HepG2 (cell line): ENCODE results near the gene SESN1. TPM values are rescaled to one million over a fixed set of nuclear protein-coding genes. Genes with fewer than 3 reads are reported as not detected.

Experiments used
- ATAC-seq: fragments of 200-7000 bp; cut with Tn5 transposase; 3 replicates; pipeline ENCODE4 v1.9.1; 2020; ENCODE audit warnings: mild to moderate bottlenecking, moderate library complexity
- BruUV-seq: library from RNA; stranded (reverse); fragments of 400-500 nt; replicated peaks from 2 replicates; lab custom pipeline; 2021; lab: Mats Ljungman, UMichigan
- CTCF ChIA-PET: fragments of 300-600 bp; formaldehyde crosslinking; extraction: SDS; loops from one replicate; lab custom pipeline; 2021; ENCODE audit warnings: low total read pairs, inconsistent platforms, low intra/inter-chr PET ratio; lab: Yijun Ruan, JAX
- POLR2A ChIA-PET: fragments of 350-600 bp; sonication (Branson Sonifier 250); formaldehyde crosslinking; loops from one replicate; lab custom pipeline; 2020; ENCODE audit warnings: antibody characterized with exemption, inconsistent platforms; lab: Yijun Ruan, JAX
- DNase-seq: peaks from one replicate; pipeline ENCODE4 v3.0.0-alpha.2; 2015; ENCODE audit warnings: low spot score
- FAIRE-seq: peaks from 3 replicates; lab custom pipeline; 2011; peaks lifted over from hg19 to GRCh38; lab: Jason Lieb, UNC
- H2AFZ ChIP-seq: one replicate; pipeline ENCODE4 v1.6.1; 2011; ENCODE audit warnings: low read length, inconsistent platforms
- H3K27ac ChIP-seq: fragments of 300-600 bp; 3 replicates; pipeline ENCODE4 v1.8.0; 2011; ENCODE audit warnings: mixed run types, mild to moderate bottlenecking, mixed read lengths, low read length, inconsistent platforms; ENCODE audit not compliant: insufficient read depth; ENCODE audit errors: extremely low read length
- H3K27me3 ChIP-seq, 2 experiments: fragments of 200-600 bp in 1 of 2; 2 replicates in 1 of 2; 3 replicates in 1 of 2; pipeline versions ENCODE4 v1.6.0 to v1.8.0; 2011; ENCODE audit warnings: low read length in 2 of 2, mild to moderate bottlenecking in 2 of 2, moderate library complexity in 2 of 2, inconsistent platforms in 1 of 2; ENCODE audit not compliant: insufficient read depth in 2 of 2, control insufficient read depth in 1 of 2
- H3K36me3 ChIP-seq, 2 experiments: fragments of 200-600 bp in 1 of 2; replicated peaks in 1 of 2; 2 replicates in 1 of 2; 3 replicates in 1 of 2; pipeline versions ENCODE4 v1.5.1 to v1.8.0; 2011; ENCODE audit warnings: low read length in 2 of 2, inconsistent platforms in 1 of 2; ENCODE audit not compliant: insufficient read depth in 2 of 2, control insufficient read depth in 1 of 2
- H3K4me1 ChIP-seq: 2 replicates; pipeline ENCODE4 v1.5.1; 2012; ENCODE audit warnings: low read length, inconsistent platforms; ENCODE audit not compliant: insufficient read depth
- H3K4me2 ChIP-seq: 2 replicates; pipeline ENCODE4 v1.6.0; 2011; ENCODE audit warnings: low read depth, low read length, inconsistent platforms
- H3K4me3 ChIP-seq, 3 experiments: fragments of 200-600 bp in 1 of 3; sonication (generic), shearing (Covaris generic) in 1 of 3; replicated peaks in 1 of 3; 2 replicates each; pipeline ENCODE4 v1.5.1; 2011 to 2016; ENCODE audit warnings: low read length in 3 of 3, inconsistent platforms in 2 of 3, low read depth in 2 of 3, mild to moderate bottlenecking in 2 of 3, control low read depth in 1 of 3, mixed read lengths in 1 of 3; ENCODE audit not compliant: insufficient read depth in 1 of 3
- H3K79me2 ChIP-seq: one replicate; pipeline ENCODE4 v1.6.1; 2011; ENCODE audit warnings: low read length, inconsistent platforms; ENCODE audit not compliant: insufficient read depth
- H3K9ac ChIP-seq: 2 replicates; pipeline ENCODE4 v1.6.0; 2011; ENCODE audit warnings: mild to moderate bottlenecking, low read depth, low read length, inconsistent platforms; ENCODE audit not compliant: insufficient read depth
- H3K9me3 ChIP-seq: 2 replicates; pipeline ENCODE4 v1.5.1; 2012; ENCODE audit warnings: mild to moderate bottlenecking, low read length
- H4K20me1 ChIP-seq: 2 replicates; pipeline ENCODE4 v1.6.0; 2011; ENCODE audit warnings: inconsistent platforms, mild to moderate bottlenecking, low read length, moderate library complexity; ENCODE audit not compliant: insufficient read depth
- CEBPG ChIP-seq: IDR thresholded peaks from 2 replicates; pipeline ENCODE4 v1.6.1; 2016
- MZF1 ChIP-seq: sonication (generic); formaldehyde crosslinking; IDR thresholded peaks from 2 replicates; pipeline ENCODE4 v1.8.1; 2023; ENCODE audit warnings: mild to moderate bottlenecking, missing genetic modification reagents, borderline replicate concordance
- RARG ChIP-seq: sonication (generic); formaldehyde crosslinking; IDR thresholded peaks from 2 replicates; pipeline ENCODE4 v1.4.0; 2020; ENCODE audit warnings: low read depth, mild to moderate bottlenecking, missing genetic modification reagents
- RBM22 ChIP-seq: fragments of 200-400 bp; formaldehyde crosslinking; optimal IDR thresholded peaks from 2 replicates; pipeline ENCODE3; 2017; ENCODE audit warnings: mild to moderate bottlenecking, low read length, moderate library complexity
- SNAI1 ChIP-seq: sonication (generic); formaldehyde crosslinking; IDR thresholded peaks from 2 replicates; pipeline ENCODE4 v1.5.0; 2020; ENCODE audit warnings: mild to moderate bottlenecking, missing genetic modification reagents, borderline replicate concordance
- TSC22D2 ChIP-seq: sonication (generic); formaldehyde crosslinking; IDR thresholded peaks from 2 replicates; pipeline ENCODE4 v1.5.1; 2020; ENCODE audit warnings: missing genetic modification reagents, mild to moderate bottlenecking, borderline replicate concordance
- ZNF12 ChIP-seq: sonication (generic); formaldehyde crosslinking; IDR thresholded peaks from 2 replicates; pipeline ENCODE4 v1.5.0; 2020; ENCODE audit warnings: missing genetic modification reagents
- ZNF616 ChIP-seq: sonication (generic); formaldehyde crosslinking; IDR thresholded peaks from 2 replicates; pipeline ENCODE4 v1.5.0; 2020; ENCODE audit warnings: low read depth, mild to moderate bottlenecking, missing genetic modification reagents
- ZNF652 ChIP-seq: IDR thresholded peaks from 2 replicates; pipeline ENCODE4 v1.6.1; 2016; ENCODE audit warnings: low read depth, borderline replicate concordance
- WGBS: methylation state at CpG from one replicate; pipeline ENCODE4 v1.1.6; 2017; ENCODE audit warnings: low lambda C conversion rate; 5-methylcytosine and 5-hydroxymethylcytosine counted together
- in situ Hi-C: cut with HindIII; loops from 2 replicates; pipeline ENCODE4 v1.10.0; 2017; ENCODE audit warnings: low pct_unique_long_range_greater_than_20kb; ENCODE audit not compliant: extremely low pct_ligation_motif_present
- intact Hi-C: fragments of 100-400 bp; cut with micrococcal nuclease; formaldehyde crosslinking; loops from one replicate; pipeline ENCODE4 v1.10.0; 2022; ENCODE audit not compliant: unreplicated experiment
- polyA plus RNA-seq, 8 experiments: library from polyadenylated mRNA; depleted of rRNA in 3 of 8; stranded (reverse) in 7 of 8; unstranded in 1 of 8; fragments of >200 nt; fragmentation: Illumina TruSeq in 4 of 8; extraction: Trizol in 4 of 8; gene quantifications; 2 replicates each; pipeline versions ENCODE4 v1.2.1 to v1.2.3, GENCODE V29; 2011 to 2016; ENCODE audit warnings: low read depth in 4 of 8, missing spikeins in 1 of 8, mixed read lengths in 1 of 8; ENCODE audit not compliant: insufficient read depth in 1 of 8
- total RNA-seq, 5 experiments: library from RNA; depleted of rRNA; stranded (reverse); fragments of >200 nt; fragmentation: Illumina TruSeq; extraction: Trizol; gene quantifications; 2 replicates each; pipeline ENCODE4 v1.2.3, GENCODE V29; 2016; ENCODE audit warnings: low read depth in 1 of 5
- TF ChIP-seq, protein P1 (sequence below): sonication (generic); formaldehyde crosslinking; IDR thresholded peaks from 2 replicates; pipeline ENCODE4 v1.5.1; 2020; ENCODE audit warnings: mild to moderate bottlenecking, moderate library complexity, missing genetic modification reagents
- TF ChIP-seq, protein P2 (sequence below): sonication (generic); formaldehyde crosslinking; IDR thresholded peaks from 2 replicates; pipeline ENCODE4 v1.4.0; 2020; ENCODE audit warnings: missing genetic modification reagents, low read depth, mild to moderate bottlenecking, borderline replicate concordance

Gene SESN1
- total and polyA plus RNA-seq, 2 of the 13 experiments (the other 11 are each of a cell fraction or from before 2014, with no cell fraction given): 24.9 to 44.7 TPM

DNA sequence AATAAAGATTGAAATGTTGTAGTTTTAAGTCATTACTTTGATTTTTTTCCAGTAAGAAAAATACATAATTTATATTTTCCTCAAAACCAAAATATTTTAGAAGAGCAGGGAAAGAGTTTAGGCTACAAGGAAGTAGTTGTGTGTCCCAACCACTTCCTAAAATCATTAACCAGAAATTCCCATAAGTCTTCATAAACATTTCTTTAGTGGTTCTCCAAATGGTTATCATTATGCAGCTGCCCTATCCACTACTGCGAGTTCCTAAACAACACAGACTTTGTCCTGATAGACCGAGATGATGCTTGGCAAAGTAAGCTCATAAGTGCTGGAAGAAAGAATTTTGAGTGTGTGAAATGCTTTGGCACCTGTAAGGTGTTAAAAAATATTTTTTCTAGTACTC is 152.8 kb downstream of the SESN1 start:
- TF ChIP-seq ZNF652 (CRISPR knock-in tag): no peak
- no peak for TF ChIP-seq MZF1 (CRISPR knock-in tag)
- TF ChIP-seq CEBPG: no peak
- TF ChIP-seq ZNF616 (CRISPR knock-in tag): no peak
- no peak for TF ChIP-seq RBM22
- TF ChIP-seq ZNF12 (CRISPR knock-in tag): no peak
- no peak for TF ChIP-seq TSC22D2 (CRISPR knock-in tag)
- no peak for TF ChIP-seq RARG
- TF ChIP-seq, protein P1, sequence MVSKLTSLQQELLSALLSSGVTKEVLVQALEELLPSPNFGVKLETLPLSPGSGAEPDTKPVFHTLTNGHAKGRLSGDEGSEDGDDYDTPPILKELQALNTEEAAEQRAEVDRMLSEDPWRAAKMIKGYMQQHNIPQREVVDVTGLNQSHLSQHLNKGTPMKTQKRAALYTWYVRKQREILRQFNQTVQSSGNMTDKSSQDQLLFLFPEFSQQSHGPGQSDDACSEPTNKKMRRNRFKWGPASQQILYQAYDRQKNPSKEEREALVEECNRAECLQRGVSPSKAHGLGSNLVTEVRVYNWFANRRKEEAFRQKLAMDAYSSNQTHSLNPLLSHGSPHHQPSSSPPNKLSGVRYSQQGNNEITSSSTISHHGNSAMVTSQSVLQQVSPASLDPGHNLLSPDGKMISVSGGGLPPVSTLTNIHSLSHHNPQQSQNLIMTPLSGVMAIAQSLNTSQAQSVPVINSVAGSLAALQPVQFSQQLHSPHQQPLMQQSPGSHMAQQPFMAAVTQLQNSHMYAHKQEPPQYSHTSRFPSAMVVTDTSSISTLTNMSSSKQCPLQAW (CRISPR knock-in tag): no peak
- TF ChIP-seq SNAI1: no peak
- TF ChIP-seq, protein P2, sequence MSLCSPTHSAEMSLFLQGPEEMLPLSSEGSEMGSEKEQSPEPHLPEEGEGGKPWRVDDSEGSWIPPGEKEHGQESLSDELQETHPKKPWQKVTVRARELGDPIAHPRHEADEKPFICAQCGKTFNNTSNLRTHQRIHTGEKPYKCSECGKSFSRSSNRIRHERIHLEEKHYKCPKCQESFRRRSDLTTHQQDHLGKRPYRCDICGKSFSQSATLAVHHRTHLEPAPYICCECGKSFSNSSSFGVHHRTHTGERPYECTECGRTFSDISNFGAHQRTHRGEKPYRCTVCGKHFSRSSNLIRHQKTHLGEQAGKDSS (CRISPR knock-in tag): no peak
- H3K4me3 ChIP-seq: no peak overlapping the region
- no TSS peak for BruUV-seq
- H3K9me3 ChIP-seq: no peaks in the 10 kb centered on the region
- no peaks in the 10 kb centered on the region for H3K4me1 ChIP-seq
- ChIA-PET CTCF (no interaction called here), POLR2A (no interaction called here)
- H3K27me3 ChIP-seq: peaks cover 4 to 27% of the 10 kb centered on the region in 2 experiments; a peak in 4 of 5 replicates
- intact Hi-C loops (no loop called here), in situ Hi-C loops (no loop called here)
- H2AFZ ChIP-seq: no peak overlapping the region
- no peak for FAIRE-seq
- WGBS: 6% methylated on average over 2 of the region's 2 CpGs
- no peak overlapping the region for H3K4me2 ChIP-seq
- ATAC-seq: no peak
- no peak for DNase-seq
- no peak overlapping the region for H3K9ac ChIP-seq
- H3K36me3 ChIP-seq: no peaks in the 10 kb centered on the region
- no peak overlapping the region for H3K27ac ChIP-seq
- H3K79me2 ChIP-seq: no peaks in the 10 kb centered on the region
- no peaks in the 10 kb centered on the region for H4K20me1 ChIP-seq
